Measurements from ENCODE around the gene TGIF2.

- no peak for TF ChIP-seq CTCF (IDR thresholded peaks at IDR 0.05; ENCODE audit: low read depth, low read length)
- TF ChIP-seq EZH2phosphoT487 (IDR thresholded peaks at IDR 0.05; ENCODE audit: low read depth), result no peak
Observed at GRCh38 chr20:36565520-36565919, 7.9 kb upstream of the TGIF2 start.
